ENCODE measurements around the gene UFSP2.

UFSP2 gene

GRCh38 chr4:185464887-185465286, 39.1 kb upstream of the UFSP2 start:
- TF ChIP-seq TAF1 (IDR thresholded peaks at IDR 0.05; ENCODE audit: borderline replicate concordance, low read depth, low read length): no peak
- TF ChIP-seq POLR2A (IDR thresholded peaks at IDR 0.05; ENCODE audit: low read depth, low read length): no peak
- TF ChIP-seq POLR2AphosphoS5 (IDR thresholded peaks at IDR 0.05; ENCODE audit: low read depth, low read length): no peak

GRCh38 chr4:185464183-185464582, 38.4 kb upstream of the UFSP2 start:
- FAIRE-seq (no peak), DNase-seq (ENCODE audit: insufficient read length) (no peak)

More at GRCh38 chr4:185464887-185465286, 39.1 kb upstream of the UFSP2 start:
- FAIRE-seq: no peak
- DNase-seq (ENCODE audit: insufficient read length): no peak

GRCh38 chr4:185463541-185463940, 37.8 kb upstream of the UFSP2 start:
- DNase-seq (ENCODE audit: insufficient read length): no peak
- TF ChIP-seq POLR2AphosphoS5 (IDR thresholded peaks at IDR 0.05; ENCODE audit: low read depth, low read length) (no peak), TAF1 (IDR thresholded peaks at IDR 0.05; ENCODE audit: borderline replicate concordance, low read depth, low read length) (no peak), POLR2A (IDR thresholded peaks at IDR 0.05; ENCODE audit: low read depth, low read length) (no peak)
- no peak for FAIRE-seq

More at GRCh38 chr4:185464183-185464582, 38.4 kb upstream of the UFSP2 start:
- no peak for TF ChIP-seq POLR2A (IDR thresholded peaks at IDR 0.05; ENCODE audit: low read depth, low read length)
- no peak for TF ChIP-seq POLR2AphosphoS5 (IDR thresholded peaks at IDR 0.05; ENCODE audit: low read depth, low read length)
- TF ChIP-seq TAF1 (IDR thresholded peaks at IDR 0.05; ENCODE audit: borderline replicate concordance, low read depth, low read length): no peak

GRCh38 chr4:185461565-185461964, 35.8 kb upstream of the UFSP2 start:
- DNase-seq (ENCODE audit: insufficient read length) (no peak), FAIRE-seq (no peak)
- TF ChIP-seq POLR2A (IDR thresholded peaks at IDR 0.05; ENCODE audit: low read depth, low read length) (no peak), POLR2AphosphoS5 (IDR thresholded peaks at IDR 0.05; ENCODE audit: low read depth, low read length) (no peak)

- FAIRE-seq (no peak), DNase-seq (ENCODE audit: insufficient read length) (no peak)
- TF ChIP-seq POLR2A (IDR thresholded peaks at IDR 0.05; ENCODE audit: low read depth, low read length): no peak
- TF ChIP-seq TAF1 (IDR thresholded peaks at IDR 0.05; ENCODE audit: borderline replicate concordance, low read depth, low read length): no peak
- TF ChIP-seq POLR2AphosphoS5 (IDR thresholded peaks at IDR 0.05; ENCODE audit: low read depth, low read length): no peak
These were observed 31.4 kb upstream of the UFSP2 start for GRCh38 chr4:185457136-185457535.

DNA sequence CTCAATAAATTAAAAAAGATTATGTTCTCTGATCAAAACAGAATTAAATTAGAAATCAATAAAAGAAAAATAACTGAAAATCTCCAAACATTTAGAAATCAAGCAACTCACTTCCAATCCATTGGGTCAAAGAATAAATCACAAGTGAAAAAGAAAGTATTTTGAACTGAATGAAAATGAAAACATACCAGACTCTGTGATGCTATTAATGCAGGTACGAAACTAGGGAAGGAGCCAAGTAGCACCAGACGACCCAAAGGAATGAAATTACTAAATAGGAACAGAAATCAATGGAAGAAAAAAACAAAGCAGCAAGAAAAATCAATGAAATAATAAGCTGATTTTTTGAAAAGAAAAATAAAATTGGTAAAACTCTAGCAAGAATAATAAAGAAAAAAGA, 30.4 kb upstream of the UFSP2 start:
- TF ChIP-seq POLR2A (IDR thresholded peaks at IDR 0.05; ENCODE audit: low read depth, low read length) (no peak), POLR2AphosphoS5 (IDR thresholded peaks at IDR 0.05; ENCODE audit: low read depth, low read length) (no peak), TAF1 (IDR thresholded peaks at IDR 0.05; ENCODE audit: borderline replicate concordance, low read depth, low read length) (no peak)
- DNase-seq (ENCODE audit: insufficient read length): no peak
- no peak for FAIRE-seq

- FAIRE-seq (no peak), DNase-seq (ENCODE audit: insufficient read length) (no peak)
- TF ChIP-seq POLR2AphosphoS5 (IDR thresholded peaks at IDR 0.05; ENCODE audit: low read depth, low read length): no peak
- no peak for TF ChIP-seq POLR2A (IDR thresholded peaks at IDR 0.05; ENCODE audit: low read depth, low read length)
- TF ChIP-seq TAF1 (IDR thresholded peaks at IDR 0.05; ENCODE audit: borderline replicate concordance, low read depth, low read length): no peak
These were observed 19.4 kb upstream of the UFSP2 start for GRCh38 chr4:185445209-185445608.

- no peak for DNase-seq (ENCODE audit: insufficient read length)
- no peak for TF ChIP-seq POLR2A (IDR thresholded peaks at IDR 0.05; ENCODE audit: low read depth, low read length)
- TF ChIP-seq TAF1 (IDR thresholded peaks at IDR 0.05; ENCODE audit: borderline replicate concordance, low read depth, low read length): no peak
- no peak for TF ChIP-seq POLR2AphosphoS5 (IDR thresholded peaks at IDR 0.05; ENCODE audit: low read depth, low read length)
- no peak for FAIRE-seq
These were observed 15.7 kb upstream of the UFSP2 start for GRCh38 chr4:185441479-185441878.

DNA sequence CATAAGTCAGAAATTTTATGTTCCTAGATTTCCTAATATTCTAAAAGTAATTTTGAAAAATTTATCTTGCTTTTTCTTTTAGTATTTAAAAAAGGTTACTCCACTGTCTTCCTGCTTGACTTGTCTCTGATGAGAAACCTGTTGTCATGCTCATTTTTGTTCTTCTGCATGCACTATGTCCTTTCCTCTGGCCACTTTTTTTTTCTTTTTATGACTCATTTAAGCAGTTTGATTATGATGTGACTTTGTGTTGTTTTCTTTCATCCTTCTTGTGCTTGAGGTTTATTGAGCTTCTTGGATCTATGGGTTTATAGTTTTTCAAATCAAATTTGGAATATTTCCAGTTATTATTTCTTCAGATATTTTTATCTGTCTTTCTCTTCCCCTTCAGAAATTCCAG, 12.0 kb upstream of the UFSP2 start:
- FAIRE-seq (peak; percentile 74), DNase-seq (ENCODE audit: insufficient read length) (no peak)

GRCh38 chr4:185435466-185435865, 9.7 kb upstream of the UFSP2 start:
- no peak for DNase-seq (ENCODE audit: insufficient read length)
- FAIRE-seq: no peak
- TF ChIP-seq TAF1 (IDR thresholded peaks at IDR 0.05; ENCODE audit: borderline replicate concordance, low read depth, low read length) (no peak), POLR2AphosphoS5 (IDR thresholded peaks at IDR 0.05; ENCODE audit: low read depth, low read length) (no peak), POLR2A (IDR thresholded peaks at IDR 0.05; ENCODE audit: low read depth, low read length) (no peak)

More for the DNA sequence above, 12.0 kb upstream of the UFSP2 start:
- no peak for TF ChIP-seq TAF1 (IDR thresholded peaks at IDR 0.05; ENCODE audit: borderline replicate concordance, low read depth, low read length)
- TF ChIP-seq POLR2AphosphoS5 (IDR thresholded peaks at IDR 0.05; ENCODE audit: low read depth, low read length): no peak
- TF ChIP-seq POLR2A (IDR thresholded peaks at IDR 0.05; ENCODE audit: low read depth, low read length): no peak

DNA sequence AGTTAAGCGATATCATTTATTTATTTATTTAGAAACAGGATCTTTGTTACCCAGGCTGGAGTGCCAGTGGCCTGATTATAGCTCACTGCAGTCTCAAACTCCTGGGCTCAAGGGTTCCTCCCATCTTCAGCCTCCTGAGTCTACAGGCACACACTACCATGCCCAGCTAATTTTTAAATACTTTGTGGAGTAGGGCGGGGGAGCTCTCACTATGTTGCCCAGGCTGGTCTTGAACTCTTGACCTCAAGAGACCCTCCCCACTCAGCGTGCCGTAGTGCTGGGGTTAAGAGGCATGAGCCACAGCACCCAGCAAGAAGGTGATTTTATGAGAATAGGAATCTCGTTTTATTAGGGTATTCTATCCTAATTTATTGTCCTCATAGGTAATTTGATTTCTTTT, 3.9 kb upstream of the UFSP2 start:
- no peak for FAIRE-seq
- TF ChIP-seq TAF1 (IDR thresholded peaks at IDR 0.05; ENCODE audit: borderline replicate concordance, low read depth, low read length) (no peak), POLR2AphosphoS5 (IDR thresholded peaks at IDR 0.05; ENCODE audit: low read depth, low read length) (no peak), POLR2A (IDR thresholded peaks at IDR 0.05; ENCODE audit: low read depth, low read length) (no peak)
- no peak for DNase-seq (ENCODE audit: insufficient read length)

GRCh38 chr4:185426960-185427688, 1.4 kb upstream of the UFSP2 start:
- DNase-seq (ENCODE audit: insufficient read length) (no peak), FAIRE-seq (no peak)
- TF ChIP-seq TAF1 (IDR thresholded peaks at IDR 0.05; ENCODE audit: borderline replicate concordance, low read depth, low read length) (no peak), POLR2A (IDR thresholded peaks at IDR 0.05; ENCODE audit: low read depth, low read length) (no peak), POLR2AphosphoS5 (IDR thresholded peaks at IDR 0.05; ENCODE audit: low read depth, low read length) (no peak)

All from GM12892 (cell line).